AG10803 (cell line): ENCODE results near the gene ATP1A4.
"Not testable (repeated sequence)": the region's sequence is repeated elsewhere in the genome, so short reads cannot be mapped to it uniquely, and the experiment has no call there.

Experiments
- DNase-seq: peaks from one replicate; pipeline ENCODE4 v3.0.0; 2010; ENCODE audit warnings: low read depth
- H3K4me3 ChIP-seq: 2 replicates; pipeline ENCODE4 v1.5.1; 2011; ENCODE audit warnings: mild to moderate bottlenecking, low read length, control low read depth
- CTCF ChIP-seq: conservative IDR thresholded peaks from 2 replicates; pipeline ENCODE4 v1.5.1; 2011; ENCODE audit warnings: mild to moderate bottlenecking, low read length, control low read depth, inconsistent platforms

ATP1A4 gene

GRCh38 chr1:160123726-160124125 is 27.7 kb upstream of the ATP1A4 start:
- no peak for TF ChIP-seq CTCF
- DNase-seq = no peak
- H3K4me3 ChIP-seq = no peak overlapping the region

- peak; percentile 92 for DNase-seq
- TF ChIP-seq CTCF = peak; percentile 37
- no peak overlapping the region for H3K4me3 ChIP-seq
Measured at GRCh38 chr1:160124705-160125478, 26.5 kb upstream of the ATP1A4 start.

- H3K4me3 ChIP-seq = no peak overlapping the region
- no peak for DNase-seq
- TF ChIP-seq CTCF = no peak
Measured at GRCh38 chr1:160125746-160126145, 25.7 kb upstream of the ATP1A4 start.

- H3K4me3 ChIP-seq, DNase-seq: not testable (repeated sequence)
Measured at GRCh38 chr1:160126342-160126741, 25.1 kb upstream of the ATP1A4 start.

GRCh38 chr1:160127381-160127780 is 24.0 kb upstream of the ATP1A4 start:
- DNase-seq = no peak
- no peak for TF ChIP-seq CTCF
- no peak overlapping the region for H3K4me3 ChIP-seq

- TF ChIP-seq CTCF = no peak
- H3K4me3 ChIP-seq = no peak overlapping the region
- DNase-seq = peak; percentile 58
Measured at GRCh38 chr1:160127865-160128523, 23.4 kb upstream of the ATP1A4 start.

GRCh38 chr1:160128636-160129035 is 22.8 kb upstream of the ATP1A4 start:
- no peak for TF ChIP-seq CTCF
- DNase-seq = no peak
- H3K4me3 ChIP-seq = no peak overlapping the region
